OCI-LY3 (cell line): ENCODE data around the gene ARHGAP12.

Experiments
- EZH2phosphoT487 ChIP-seq: fragments of 200-600 bp; shearing (Covaris generic); IDR thresholded peaks from 2 replicates; pipeline ENCODE4 v1.6.1; 2018; ENCODE audit warnings: antibody characterized with exemption, mixed run types, low read depth
- TF ChIP-seq, protein P1 (sequence below): fragments of 200-600, 300-600 bp; sonication (generic); IDR thresholded peaks from 2 replicates; pipeline ENCODE4 v1.5.1; 2014; ENCODE audit warnings: antibody characterized with exemption, low read length, low read depth

DNA sequence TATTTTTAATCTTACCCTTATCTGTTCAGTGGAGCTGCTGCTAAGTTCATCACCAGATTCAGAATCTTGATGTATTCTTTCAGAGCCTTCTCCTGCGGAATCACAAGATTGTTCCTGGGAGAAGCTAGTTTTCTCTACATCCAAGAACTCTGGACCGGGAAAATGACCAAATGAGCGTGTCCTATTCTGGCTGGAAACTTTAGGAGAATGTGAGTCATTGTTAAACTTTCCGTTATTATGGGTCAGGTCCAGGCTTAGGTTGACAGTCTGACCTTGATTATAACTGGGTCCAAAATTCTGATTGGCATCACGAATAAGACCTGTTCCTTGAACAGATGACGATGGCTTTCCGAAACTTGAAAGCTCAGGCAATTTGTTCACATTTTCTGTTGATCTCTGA is 20.5 kb downstream of the ARHGAP12 start:
- TF ChIP-seq EZH2phosphoT487: no peak
- TF ChIP-seq, protein P1, sequence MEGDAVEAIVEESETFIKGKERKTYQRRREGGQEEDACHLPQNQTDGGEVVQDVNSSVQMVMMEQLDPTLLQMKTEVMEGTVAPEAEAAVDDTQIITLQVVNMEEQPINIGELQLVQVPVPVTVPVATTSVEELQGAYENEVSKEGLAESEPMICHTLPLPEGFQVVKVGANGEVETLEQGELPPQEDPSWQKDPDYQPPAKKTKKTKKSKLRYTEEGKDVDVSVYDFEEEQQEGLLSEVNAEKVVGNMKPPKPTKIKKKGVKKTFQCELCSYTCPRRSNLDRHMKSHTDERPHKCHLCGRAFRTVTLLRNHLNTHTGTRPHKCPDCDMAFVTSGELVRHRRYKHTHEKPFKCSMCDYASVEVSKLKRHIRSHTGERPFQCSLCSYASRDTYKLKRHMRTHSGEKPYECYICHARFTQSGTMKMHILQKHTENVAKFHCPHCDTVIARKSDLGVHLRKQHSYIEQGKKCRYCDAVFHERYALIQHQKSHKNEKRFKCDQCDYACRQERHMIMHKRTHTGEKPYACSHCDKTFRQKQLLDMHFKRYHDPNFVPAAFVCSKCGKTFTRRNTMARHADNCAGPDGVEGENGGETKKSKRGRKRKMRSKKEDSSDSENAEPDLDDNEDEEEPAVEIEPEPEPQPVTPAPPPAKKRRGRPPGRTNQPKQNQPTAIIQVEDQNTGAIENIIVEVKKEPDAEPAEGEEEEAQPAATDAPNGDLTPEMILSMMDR: no peak
